Activated gamma-delta T cell treated with Interleukin-2 at 50 U/mL for 16 hours (primary cell): ENCODE results near the gene DDN.

ENCODE experiments used
- DNase-seq: peaks from one replicate; pipeline ENCODE4 v3.0.0-alpha.2; 2020

The DDN gene

GRCh38 chr12:48980953-48981756 is 18.0 kb downstream of the DDN start:
- DNase-seq, result peak; percentile 36

GRCh38 chr12:48980389-48980952 is 18.7 kb downstream of the DDN start:
- no peak for DNase-seq

GRCh38 chr12:48979602-48980388 is 19.4 kb downstream of the DDN start:
- peak; percentile 57 for DNase-seq

DNA sequence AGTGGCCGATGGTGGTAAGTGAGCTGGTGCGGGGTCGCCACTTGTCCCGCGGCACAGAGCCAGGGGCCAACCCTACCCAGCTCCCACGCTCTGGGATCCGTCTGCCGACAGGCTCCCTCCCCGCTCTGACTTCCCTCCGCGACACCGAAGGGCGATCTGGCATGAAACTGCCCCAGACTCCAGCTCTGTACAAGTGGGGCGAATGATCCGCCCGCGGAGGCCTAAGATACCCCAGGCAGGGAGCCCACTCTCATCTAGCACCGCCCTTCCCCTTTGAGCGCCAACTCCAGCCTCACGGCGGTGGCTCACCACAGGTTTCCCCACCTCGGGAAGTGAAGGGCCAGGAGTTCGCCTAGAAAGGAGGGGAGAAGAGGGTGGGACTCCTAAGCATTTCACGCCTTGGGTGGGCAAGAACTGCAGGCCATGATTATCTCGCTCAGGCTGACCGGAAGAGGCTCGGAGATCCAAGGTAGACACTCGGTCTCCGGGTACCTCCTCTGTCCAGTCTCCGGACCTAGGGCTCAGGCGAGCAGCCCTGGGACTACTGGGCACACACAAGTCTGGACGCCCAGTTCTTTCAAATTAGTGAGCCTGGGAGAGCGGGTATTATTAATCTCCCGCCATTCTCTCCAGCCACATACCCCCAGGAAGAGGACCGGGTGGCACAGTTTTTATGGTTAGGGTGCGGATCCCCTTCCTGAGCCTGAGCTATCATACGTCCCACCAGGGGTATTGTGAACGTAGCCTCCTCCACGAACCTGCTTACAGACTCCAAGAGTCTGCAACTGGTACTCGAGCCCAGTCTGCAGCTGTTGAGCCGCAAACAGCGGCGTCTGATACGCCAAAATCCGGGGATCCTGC is 20.2 kb downstream of the DDN start:
- no peak for DNase-seq

DNA sequence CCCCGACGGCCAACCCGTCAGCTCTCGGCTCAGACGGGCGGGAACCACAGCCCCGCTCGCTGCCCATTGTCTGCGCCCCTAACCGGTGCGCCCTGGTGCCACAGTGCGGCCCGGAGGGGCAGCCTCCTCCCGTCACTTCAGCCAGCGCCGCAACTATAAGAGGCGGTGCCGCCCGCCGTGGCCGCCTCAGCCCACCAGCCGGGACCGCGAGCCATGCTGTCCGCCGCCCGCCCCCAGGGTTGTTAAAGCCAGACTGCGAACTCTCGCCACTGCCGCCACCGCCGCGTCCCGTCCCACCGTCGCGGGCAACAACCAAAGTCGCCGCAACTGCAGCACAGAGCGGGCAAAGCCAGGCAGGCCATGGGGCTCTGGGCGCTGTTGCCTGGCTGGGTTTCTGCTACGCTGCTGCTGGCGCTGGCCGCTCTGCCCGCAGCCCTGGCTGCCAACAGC is 20.9 kb downstream of the DDN start, which contains the start of gene WNT1:
TSS of gene WNT1 (plus strand) at position 32 of the 450 bp plus-strand sequence. CDS start at position 361, 329 bp downstream.
- DNase-seq, result no peak

- DNase-seq, result peak; percentile 81
These were observed 21.6 kb downstream of the DDN start for GRCh38 chr12:48977290-48978281.

- no peak for DNase-seq
These were observed 25.1 kb downstream of the DDN start for GRCh38 chr12:48973941-48974673.

- DNase-seq, result no peak
These were observed 25.6 kb downstream of the DDN start for GRCh38 chr12:48973531-48973930.

GRCh38 chr12:48972952-48973483 is 26.2 kb downstream of the DDN start:
- no peak for DNase-seq

- DNase-seq, result no peak
These were observed 26.8 kb downstream of the DDN start for GRCh38 chr12:48972213-48972951.

DNA sequence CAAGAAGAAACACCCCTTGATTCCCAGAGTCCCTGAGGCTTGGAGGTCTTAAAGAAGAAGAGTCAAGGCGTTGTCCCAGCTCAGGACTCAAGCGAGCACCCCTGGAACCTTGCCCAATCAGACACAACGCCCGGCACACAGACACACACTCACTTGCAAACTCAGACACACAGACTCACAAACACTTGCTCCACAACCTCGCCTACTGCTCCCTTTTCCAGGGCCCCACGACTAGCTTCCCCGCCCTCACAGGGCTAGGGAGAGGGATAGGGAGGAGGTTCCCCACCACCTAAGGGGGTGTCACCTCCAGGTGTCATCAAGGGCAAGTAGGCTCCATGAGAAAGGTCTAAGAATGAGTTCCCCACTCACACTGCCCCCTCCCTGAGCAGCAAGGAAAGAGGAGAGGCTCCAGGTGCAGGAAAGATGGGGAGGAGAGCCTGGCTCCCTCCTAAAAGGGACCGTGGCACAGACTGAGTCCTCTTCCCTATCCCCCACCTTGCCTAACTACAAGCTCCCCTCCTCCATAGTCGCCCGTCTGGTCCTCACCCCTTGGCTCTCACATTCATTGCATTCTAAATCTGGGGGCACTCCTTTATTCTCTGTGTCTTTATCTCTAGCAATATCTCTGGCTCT is 28.4 kb downstream of the DDN start:
- DNase-seq, result no peak

GRCh38 chr12:48969833-48970701 is 29.1 kb downstream of the DDN start:
- DNase-seq, result no peak

DNA sequence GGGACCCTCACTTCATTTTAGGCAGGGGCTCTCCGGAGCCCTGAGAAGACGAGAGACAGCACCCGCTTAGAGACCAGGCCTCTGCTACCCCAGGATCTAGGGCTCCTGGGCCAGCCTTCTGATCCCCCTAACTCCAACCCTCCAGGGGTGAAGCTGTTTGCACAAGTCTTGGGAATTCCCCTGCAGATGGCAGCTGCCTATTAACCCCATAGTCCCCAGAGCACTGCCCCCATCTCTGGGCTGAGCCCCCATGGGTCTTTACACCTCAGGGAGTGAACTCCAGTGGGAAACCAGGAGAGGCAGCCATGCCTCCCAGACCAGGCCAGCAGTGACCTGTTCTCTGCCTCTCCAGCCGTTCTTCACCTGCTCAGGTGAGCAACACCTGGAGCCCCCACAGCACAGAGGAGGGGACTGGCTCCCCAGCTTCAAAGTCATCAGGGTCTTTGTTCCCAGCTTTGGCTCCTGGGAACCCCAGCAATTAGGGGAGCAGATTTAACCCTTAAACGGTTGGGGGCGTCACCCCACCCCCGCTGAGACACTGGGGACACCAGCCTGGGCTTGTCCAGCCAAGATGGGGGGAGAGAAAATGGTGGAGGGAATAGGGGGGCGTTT is 29.9 kb downstream of the DDN start:
- DNase-seq, result no peak

DNA sequence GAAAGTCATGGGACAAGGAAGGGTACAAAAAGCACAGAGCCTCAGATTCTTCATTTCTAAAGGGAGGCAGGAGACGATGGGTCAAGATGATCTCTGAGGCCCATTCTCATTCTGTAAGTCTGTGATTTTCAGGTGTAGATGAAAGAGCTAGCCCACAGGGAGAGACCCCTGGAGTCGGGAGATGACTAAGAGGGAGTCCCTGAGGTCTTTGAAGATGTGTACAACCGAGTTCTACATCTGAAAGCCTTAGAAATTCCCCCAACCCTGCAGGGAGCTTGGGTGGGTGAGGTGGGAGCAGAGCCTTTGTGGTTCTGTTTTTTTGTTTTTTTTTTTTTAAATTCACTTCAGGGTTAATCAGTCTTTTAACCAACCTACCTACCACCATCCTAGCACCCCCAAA is 30.7 kb downstream of the DDN start:
- no peak for DNase-seq

DNA sequence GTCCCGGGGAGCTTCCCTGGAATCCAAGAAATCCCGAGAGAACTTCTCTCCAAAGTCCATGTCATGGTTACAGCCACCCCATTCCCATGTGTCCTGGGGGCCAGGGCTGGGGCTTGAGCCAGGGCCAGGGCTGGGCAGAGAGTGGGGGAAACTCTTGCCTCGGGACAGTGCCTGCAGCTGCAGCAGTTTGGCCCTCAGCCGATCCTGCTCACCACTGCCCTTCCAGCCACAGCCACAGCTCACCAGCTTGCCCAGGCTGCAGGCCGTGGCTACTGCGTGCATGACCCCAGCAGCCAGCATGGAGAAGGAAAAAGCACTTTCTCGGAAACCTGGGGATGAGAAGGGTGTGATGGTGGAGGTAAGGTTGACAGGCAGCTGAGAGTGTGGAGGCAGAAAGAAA is 31.2 kb downstream of the DDN start:
- no peak for DNase-seq

GRCh38 chr12:48966177-48966895 is 32.8 kb downstream of the DDN start:
- no peak for DNase-seq

- DNase-seq, result no peak
These were observed 33.8 kb downstream of the DDN start for GRCh38 chr12:48965298-48965838.
